GM12878 (cell line): ENCODE results near the gene PELI1. TPM values are rescaled to one million over a fixed set of nuclear protein-coding genes. Genes with fewer than 3 reads are reported as not detected.

Source experiments
- polyA plus RNA-seq, 11 experiments: library from polyadenylated mRNA; depleted of rRNA in 4 of 11; unstranded in 6 of 11; stranded (reverse) in 5 of 11; fragments of >200 nt; fragmentation: Nextera tagmentation in 4 of 11; fragmentation: Illumina TruSeq in 1 of 11; extraction: Ambion mirVana in 4 of 11; extraction: Trizol in 1 of 11; gene quantifications; 1 replicate in 1 of 11; 2 replicates in 10 of 11; pipeline versions ENCODE4 v1.2.1 to v1.2.3, GENCODE V29; 2011 to 2016; ENCODE audit warnings: inconsistent platforms in 2 of 11, missing spikeins in 2 of 11, low read depth in 1 of 11
- total RNA-seq, 4 experiments: library from RNA; depleted of rRNA in 3 of 4; stranded (reverse); fragments of >200 nt in 3 of 4; fragmentation: Illumina TruSeq in 1 of 4; extraction: Trizol in 1 of 4; gene quantifications; 2 replicates each; pipeline versions ENCODE4 v1.2.1 to v1.2.3, GENCODE V29; 2013 to 2021
- TF ChIP-seq, protein P1 (sequence below): fragments of 450-650 bp; IDR thresholded peaks from 2 replicates; pipeline ENCODE4 v1.6.1; 2014; ENCODE audit warnings: mild to moderate bottlenecking
- TF ChIP-seq, protein P2 (sequence below): fragments of 450-650 bp; IDR thresholded peaks from 2 replicates; pipeline ENCODE4 v1.6.1; 2017; ENCODE audit warnings: mild to moderate bottlenecking, moderate library complexity
- TF ChIP-seq, protein P3 (sequence below): fragments of 450-650 bp; IDR thresholded peaks from 2 replicates; pipeline ENCODE4 v1.6.1; 2018; ENCODE audit warnings: borderline replicate concordance, mild to moderate bottlenecking; ENCODE audit not compliant: partially characterized antibody

The PELI1 gene
- total and polyA plus RNA-seq, 10 of the 15 experiments (the other 5 are each of a cell fraction or from before 2014, with no cell fraction given): 12.1 to 92.0 (median 39.8) TPM

DNA sequence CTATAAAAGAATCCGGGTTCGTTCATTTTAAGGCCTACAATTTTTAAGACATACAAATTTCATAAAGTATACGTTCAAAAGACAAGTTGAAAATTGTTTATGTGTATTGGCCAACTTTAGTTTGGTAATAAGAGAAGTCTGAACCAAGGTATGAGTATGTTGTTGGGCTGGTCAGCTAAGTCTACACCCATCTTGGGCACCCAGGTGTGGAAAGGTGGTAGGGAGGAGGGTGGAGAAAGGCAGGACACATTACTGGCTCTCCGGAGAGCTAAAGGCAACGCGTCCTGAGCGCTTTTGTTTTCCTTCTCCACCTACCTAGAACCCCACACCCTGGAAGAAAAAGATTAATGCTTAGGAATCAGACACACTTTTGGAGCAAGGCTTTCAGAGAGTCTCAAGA, 899 bp upstream of the PELI1 start (continued):
- TF ChIP-seq, protein P1, sequence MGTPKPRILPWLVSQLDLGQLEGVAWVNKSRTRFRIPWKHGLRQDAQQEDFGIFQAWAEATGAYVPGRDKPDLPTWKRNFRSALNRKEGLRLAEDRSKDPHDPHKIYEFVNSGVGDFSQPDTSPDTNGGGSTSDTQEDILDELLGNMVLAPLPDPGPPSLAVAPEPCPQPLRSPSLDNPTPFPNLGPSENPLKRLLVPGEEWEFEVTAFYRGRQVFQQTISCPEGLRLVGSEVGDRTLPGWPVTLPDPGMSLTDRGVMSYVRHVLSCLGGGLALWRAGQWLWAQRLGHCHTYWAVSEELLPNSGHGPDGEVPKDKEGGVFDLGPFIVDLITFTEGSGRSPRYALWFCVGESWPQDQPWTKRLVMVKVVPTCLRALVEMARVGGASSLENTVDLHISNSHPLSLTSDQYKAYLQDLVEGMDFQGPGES: no peak
- TF ChIP-seq, protein P2, sequence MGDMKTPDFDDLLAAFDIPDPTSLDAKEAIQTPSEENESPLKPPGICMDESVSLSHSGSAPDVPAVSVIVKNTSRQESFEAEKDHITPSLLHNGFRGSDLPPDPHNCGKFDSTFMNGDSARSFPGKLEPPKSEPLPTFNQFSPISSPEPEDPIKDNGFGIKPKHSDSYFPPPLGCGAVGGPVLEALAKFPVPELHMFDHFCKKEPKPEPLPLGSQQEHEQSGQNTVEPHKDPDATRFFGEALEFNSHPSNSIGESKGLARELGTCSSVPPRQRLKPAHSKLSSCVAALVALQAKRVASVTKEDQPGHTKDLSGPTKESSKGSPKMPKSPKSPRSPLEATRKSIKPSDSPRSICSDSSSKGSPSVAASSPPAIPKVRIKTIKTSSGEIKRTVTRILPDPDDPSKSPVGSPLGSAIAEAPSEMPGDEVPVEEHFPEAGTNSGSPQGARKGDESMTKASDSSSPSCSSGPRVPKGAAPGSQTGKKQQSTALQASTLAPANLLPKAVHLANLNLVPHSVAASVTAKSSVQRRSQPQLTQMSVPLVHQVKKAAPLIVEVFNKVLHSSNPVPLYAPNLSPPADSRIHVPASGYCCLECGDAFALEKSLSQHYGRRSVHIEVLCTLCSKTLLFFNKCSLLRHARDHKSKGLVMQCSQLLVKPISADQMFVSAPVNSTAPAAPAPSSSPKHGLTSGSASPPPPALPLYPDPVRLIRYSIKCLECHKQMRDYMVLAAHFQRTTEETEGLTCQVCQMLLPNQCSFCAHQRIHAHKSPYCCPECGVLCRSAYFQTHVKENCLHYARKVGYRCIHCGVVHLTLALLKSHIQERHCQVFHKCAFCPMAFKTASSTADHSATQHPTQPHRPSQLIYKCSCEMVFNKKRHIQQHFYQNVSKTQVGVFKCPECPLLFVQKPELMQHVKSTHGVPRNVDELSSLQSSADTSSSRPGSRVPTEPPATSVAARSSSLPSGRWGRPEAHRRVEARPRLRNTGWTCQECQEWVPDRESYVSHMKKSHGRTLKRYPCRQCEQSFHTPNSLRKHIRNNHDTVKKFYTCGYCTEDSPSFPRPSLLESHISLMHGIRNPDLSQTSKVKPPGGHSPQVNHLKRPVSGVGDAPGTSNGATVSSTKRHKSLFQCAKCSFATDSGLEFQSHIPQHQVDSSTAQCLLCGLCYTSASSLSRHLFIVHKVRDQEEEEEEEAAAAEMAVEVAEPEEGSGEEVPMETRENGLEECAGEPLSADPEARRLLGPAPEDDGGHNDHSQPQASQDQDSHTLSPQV: no peak
- TF ChIP-seq, protein P3, sequence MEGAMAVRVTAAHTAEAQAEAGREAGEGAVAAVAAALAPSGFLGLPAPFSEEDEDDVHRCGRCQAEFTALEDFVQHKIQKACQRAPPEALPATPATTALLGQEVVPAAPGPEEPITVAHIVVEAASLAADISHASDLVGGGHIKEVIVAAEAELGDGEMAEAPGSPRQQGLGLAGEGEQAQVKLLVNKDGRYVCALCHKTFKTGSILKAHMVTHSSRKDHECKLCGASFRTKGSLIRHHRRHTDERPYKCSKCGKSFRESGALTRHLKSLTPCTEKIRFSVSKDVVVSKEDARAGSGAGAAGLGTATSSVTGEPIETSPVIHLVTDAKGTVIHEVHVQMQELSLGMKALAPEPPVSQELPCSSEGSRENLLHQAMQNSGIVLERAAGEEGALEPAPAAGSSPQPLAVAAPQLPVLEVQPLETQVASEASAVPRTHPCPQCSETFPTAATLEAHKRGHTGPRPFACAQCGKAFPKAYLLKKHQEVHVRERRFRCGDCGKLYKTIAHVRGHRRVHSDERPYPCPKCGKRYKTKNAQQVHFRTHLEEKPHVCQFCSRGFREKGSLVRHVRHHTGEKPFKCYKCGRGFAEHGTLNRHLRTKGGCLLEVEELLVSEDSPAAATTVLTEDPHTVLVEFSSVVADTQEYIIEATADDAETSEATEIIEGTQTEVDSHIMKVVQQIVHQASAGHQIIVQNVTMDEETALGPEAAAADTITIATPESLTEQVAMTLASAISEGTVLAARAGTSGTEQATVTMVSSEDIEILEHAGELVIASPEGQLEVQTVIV: no peak
- TF ChIP-seq, all 136 proteins: peak for 0
